Activated CD4-positive, alpha-beta T cell treated with anti-CD3 and anti-CD28 coated beads, Interleukin-2, Interleukin-6, amounts not matched to agents 100 ng/mL and 50 ng/mL, durations not matched to agents 16 hours and 8 hours (primary cell): ENCODE results near the gene C9orf85.
"Not testable (repeated sequence)": the region's sequence is repeated elsewhere in the genome, so short reads cannot be mapped to it uniquely, and the experiment has no call there.

Experiments used
- DNase-seq: peaks from one replicate; pipeline ENCODE4 v3.0.0-alpha.2; 2020

C9orf85 gene

DNA sequence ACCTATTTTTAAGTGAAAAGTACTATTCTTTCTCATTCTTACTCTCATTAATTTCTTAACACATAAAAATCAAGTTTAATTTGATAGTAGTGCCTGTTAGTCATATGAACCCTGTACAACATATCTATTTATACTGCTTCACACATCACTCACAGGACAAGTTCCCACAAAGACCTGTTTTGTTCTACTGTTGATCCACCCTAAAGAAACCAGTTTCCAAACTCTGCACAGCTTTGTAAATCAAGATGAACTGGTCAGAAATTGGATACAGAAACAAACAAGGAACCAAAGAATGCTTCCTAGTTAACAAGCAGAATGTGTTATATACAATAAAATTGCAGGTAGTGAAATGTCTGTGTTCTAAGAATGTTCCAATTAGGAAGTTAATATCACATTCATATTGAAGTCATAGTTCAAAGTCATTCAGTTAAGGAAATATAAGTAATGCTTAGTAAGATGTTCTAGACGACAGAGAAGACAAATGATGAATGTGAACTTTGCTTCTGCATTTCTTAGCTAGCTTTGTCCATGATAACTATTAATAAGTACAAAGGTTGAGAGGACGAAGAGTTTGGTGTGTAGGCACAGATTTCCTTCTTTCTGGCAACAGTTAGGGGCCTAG is 33.4 kb downstream of the C9orf85 start:
- no peak for DNase-seq

DNA sequence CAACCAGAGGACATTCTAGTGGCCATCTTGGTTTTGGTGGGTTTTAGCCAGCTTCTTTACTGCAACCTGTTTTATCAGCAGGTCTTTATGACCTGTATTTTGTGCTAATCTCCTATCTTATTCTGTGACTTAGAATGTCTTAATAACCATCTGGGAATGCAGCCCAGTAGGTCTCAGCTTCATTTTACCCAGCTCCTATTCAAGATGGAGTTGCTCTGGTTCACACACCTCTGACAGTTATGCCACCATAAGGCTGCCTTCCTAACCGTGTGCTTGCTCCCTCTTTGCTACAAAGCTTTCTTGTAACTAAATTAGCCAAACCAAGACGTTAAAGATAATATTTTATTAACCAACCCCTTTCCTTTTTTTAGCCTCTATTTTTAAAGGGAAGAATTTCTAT is 43.2 kb downstream of the C9orf85 start:
- not testable (repeated sequence) for DNase-seq

DNA sequence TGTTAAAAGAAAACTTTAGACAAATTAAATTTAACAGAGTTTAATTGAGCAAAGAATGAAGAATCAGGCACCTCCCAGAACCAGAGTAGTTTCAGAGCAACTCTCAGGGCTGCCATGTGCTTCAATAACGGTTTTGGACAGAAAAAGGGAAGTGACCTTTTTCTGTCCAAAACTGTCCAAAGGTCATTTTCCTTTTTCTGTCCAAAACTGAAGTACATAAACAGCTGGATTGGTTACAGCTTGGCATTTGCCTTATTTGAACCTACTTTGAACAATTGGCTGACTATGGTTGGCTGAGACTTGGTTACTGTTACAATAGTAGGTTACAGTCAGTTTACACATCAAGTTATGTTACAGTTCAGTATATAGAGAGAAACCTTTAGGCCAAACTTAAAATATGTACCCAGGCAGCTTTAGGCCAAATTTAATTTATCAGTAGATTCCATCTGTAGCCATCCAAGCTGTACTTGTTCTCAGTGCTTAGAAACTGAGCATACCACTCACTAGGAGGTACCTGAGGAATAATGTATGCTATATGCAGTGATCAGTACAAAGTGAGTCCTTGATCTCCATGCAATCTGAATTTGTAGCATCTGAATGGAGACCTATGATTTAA is 44.0 kb downstream of the C9orf85 start:
- DNase-seq = no peak

DNA sequence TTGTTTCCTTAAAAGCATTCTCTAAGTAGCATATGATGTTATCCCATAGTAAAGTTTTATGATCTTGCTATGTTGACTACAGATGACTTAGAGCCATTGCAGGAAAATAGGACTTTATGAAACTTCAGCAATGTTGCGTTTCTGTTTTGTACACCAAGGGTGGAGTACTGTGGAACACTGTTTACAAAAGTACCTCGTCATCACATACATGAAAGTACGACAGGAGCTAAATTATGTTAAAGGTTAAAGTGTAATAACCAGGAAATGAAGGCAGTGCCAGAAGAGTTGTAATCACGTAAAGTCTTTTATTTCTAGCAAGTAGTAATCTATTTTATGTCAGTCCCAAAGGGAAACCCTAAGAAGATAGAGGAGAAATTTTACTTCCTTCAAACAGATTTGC is 50.9 kb downstream of the C9orf85 start:
- no peak for DNase-seq

DNA sequence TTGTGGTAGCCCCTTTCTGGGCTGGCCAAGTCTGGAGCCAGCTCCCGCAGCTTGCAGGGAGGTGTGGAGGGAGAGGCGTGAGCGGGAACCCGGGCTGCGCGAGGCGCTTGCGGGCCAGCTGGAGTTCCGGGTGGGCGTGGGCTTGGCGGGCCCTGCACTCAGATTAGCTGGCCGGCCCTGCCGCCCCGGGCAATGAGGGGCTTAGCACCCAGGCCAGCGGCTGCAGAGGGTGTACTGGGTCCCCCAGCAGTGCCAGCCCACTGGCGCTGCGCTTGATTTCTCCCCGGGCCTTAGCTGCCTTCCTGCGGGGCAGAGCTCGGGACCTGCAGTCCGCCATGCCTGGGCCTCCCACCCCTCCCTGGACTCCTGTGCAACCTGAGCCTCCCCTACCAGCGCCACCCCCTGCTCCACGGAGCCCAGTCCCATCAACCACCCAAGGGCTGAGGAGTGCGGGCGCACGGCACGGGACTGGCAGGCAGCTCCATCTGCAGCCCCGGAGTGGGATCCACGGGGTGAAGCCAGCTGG is 52.1 kb downstream of the C9orf85 start:
- DNase-seq = not testable (repeated sequence)

DNA sequence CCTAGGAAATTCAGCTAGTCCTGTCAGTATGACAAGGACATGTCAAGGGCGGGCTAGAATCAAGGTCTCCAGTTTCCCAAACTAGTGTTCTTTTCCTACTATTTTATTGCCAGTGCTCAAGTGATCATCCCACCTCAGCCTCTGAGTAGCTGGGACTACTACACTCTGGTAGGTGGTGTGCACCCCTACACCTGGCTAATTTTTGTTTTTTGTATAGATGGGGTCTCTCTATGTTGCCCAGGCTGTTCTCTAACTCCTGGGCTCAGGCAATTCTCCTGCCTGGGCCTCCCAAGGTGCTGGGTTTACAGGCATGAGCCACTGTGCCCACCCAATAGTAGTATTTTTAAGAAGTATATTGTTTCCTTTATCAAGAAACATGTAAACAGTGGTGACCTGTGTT is 54.0 kb downstream of the C9orf85 start:
- DNase-seq = no peak

DNA sequence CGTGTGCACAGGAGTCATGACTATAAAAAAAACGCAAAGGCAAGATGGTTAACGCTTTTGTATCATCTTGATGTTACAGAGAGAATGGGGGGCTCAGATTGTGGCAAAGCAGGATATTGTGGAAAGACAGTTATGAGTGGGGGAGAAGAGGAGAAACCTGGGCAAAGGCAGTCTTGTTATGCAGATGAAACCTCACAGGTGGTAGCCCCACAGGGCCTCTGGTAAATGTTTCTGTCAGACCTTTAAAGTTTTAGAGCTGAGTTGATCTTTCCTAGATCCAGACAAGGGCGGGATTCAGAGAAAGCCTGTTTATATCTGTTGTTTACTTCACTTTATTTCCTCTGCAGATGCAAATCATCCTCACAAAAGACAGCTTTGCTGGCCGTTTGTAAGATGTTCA is 55.2 kb downstream of the C9orf85 start:
- DNase-seq = no peak

DNA sequence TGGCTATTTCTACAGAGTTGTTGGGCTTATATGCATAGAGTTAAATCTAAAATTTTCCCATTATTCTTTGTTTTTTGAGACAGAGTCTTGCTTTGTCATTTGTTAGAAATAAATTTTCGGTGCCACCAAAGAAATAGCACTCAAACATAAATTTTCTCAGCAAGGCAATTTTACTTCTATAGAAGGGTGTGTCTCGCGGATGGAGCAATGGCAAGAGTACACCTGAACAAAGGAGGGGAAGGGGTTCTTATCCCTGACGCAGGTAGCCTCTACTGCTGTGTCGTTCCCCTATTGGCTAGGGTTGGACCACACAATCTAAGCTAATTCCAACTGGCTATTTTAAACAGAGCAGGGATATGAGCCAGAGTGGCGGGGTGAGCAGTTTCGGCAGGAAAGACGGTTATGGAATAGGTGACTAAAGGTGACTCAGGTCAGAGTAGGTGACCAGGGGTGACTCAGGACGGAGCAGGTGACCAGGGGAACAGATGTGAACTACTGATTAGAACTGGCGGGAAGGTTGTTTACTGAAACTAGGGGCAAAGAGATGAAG is 57.2 kb downstream of the C9orf85 start:
- DNase-seq = no peak

DNA sequence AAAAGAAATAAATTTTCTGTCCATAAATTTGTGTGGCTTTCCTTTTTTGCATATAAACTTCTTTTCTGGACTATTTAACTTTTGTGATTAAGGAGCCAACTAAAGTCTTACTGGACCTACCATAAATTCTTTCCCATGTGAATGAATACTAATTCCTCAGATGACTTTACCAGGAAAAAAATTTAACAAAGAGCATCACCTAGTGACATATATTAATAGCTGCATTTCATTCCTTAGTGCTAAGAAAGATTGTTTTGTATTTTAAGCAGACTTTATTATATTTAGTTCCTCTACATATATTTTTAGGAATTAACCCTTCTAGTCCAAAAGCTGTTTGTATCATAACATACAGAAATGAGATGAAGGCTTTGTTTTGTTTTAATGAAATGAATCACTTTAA is 64.4 kb downstream of the C9orf85 start:
- DNase-seq = no peak

DNA sequence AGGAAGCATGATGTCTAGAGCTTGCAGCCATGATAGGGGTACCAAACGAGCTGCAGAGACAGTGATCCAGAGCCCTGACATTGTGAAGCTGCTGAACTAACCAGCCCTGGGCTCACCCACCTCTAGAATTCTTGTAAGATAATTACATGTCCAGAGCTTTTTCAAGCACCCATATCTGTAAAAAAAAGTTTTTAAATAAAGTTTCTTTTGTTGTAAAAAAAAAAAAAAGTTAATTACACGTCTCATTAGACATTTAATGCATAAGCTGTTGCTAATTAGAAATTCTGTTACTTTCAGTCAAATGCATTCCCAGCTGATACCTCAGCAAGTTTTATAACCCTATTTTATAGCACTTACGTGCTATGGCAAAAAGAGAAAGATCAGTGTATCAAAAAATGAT is 65.6 kb downstream of the C9orf85 start:
- no peak for DNase-seq

DNA sequence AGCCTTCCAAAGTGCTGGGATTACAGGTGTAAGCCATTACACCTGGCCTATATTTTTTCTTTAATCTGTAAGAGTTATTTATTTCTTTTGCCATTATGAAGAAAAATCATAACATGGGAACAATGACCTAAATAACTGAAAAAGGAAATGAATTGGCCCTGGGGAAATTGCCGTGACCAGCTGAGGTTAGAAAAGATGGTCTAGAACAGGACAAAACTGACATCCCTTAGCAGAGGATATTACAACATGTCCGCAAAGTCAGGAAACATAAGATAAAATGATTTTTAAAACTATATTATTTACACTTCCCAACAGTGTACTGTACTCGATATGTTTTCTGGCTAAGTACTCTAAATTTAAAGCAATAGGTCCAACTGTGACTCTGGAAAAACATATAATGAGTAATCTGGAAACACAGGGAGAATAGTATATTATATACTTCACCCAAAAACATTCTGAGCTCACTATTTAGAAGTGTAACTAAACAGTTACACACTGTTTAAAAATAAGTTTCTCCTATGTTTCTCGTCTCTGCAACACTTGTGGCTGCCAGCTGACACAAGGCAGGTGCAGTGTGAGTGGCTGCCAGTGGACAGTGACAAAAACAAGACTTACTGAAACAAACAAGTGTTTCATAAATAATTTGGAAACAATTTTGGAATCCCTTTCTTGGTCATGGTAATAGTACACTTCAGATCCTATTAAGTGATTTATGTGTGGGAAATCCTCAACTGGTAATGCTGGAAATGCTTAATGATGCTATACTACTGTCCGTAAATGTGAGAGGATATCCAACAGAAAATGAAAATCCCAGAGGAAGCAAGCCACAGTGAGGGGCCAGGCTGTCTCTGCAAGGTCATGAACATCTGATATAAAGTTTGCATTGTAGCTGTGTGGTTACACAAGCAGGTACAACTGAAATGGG is 69.1 kb downstream of the C9orf85 start:
- no peak for DNase-seq

DNA sequence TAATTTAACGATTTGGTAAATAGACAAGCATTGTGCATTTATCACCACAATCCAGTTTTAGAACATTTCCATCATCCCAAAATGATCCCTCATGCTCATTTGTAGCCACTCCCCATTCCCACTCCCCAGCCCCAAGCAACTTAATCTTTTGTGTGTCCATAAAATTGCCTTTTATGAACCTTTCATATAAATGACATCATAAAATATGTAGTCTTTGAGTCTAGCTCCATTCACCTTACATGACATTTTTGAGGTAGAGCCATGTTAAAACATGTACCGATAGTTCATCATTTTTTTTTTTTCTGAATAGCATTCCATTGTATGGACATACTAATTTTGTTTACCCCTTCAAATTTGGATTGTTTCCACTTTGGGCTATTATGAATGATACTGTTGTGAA is 70.5 kb downstream of the C9orf85 start:
- DNase-seq = no peak

DNA sequence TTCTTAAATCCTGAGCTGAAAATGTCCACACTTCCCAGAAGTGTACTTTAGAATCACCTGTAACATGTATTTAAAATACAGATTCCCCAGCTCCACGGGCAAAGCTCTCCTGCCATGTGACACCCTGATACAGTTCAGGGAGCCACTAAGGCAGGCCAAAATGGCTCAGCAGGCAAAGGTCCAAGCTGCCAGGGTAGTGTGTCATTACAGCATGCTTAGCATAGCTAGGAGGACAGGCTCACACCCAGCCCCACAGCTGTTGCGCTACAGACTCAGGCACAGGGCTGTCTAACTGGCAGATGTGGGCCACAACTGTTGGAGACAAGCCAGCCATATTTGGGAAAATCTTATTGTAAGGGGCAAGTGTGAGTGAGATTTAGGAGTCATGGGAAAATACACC is 73.0 kb downstream of the C9orf85 start:
- no peak for DNase-seq

DNA sequence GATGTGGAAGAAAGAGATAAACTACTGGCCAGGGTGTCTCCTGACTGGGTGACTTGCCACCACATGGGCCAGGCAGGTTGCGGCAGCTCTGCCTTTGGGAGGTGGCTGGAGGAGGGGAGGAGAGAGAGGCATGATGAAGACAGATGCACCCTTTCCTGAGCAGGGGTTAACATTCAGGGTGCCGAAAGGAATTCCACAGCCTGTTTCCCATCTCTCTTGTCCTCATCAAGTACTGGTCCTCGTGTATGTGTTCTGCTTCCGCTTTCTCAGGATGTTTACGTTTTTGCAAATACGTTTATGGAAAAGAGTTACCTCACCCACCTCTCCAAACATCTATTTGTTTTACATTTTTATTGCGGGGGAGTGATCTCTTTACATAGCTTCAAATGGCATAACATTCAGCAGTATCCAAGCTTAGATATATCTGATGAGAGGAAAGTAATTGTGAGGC is 73.4 kb downstream of the C9orf85 start:
- no peak for DNase-seq

DNA sequence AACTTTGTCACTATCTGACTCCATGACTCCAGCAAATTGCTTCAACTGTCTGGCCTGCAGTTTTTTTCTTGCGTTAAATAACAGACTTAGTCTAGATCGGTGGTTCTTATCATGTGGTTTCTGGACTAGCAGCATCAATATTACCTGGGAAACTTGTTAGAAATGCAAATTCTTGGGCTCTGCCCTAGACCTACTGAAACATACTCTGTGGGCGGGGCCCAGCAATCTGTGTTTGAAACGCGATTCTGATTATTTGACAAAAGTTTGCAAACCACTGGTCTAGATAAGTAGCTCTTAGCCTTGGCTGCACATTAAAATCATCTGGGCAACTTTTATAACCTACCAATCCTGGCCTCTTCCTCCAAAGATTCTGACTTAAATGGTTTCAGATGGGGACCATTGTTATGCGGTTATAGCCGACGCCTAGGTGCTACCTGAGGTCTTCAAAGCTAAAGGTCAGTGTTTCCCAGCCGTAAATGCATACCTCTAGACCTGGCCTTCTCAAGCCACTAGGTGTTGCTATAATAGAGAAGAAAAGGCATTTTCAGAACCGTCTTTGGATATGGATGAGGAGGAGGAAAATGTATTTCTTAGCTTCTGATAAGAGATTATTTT is 74.0 kb downstream of the C9orf85 start:
- DNase-seq = no peak

DNA sequence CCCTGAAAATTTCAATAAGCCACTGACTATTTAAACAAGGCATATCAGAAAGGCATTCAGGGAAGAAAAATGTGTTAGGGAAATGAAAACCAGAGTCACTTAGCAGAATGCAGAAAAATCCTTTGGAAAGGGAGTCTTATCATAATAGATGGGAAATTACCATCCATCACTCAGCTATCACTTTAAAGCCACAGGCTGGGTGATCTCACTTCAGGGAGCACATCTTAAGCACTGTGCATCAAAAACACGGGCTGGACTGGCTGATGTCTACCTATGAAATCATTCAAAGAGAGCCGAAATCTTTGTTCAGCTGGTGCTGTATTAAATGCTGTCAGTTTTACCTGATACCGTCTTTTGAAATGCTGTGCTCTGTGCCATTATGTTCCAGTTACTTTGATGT is 75.5 kb downstream of the C9orf85 start:
- no peak for DNase-seq

DNA sequence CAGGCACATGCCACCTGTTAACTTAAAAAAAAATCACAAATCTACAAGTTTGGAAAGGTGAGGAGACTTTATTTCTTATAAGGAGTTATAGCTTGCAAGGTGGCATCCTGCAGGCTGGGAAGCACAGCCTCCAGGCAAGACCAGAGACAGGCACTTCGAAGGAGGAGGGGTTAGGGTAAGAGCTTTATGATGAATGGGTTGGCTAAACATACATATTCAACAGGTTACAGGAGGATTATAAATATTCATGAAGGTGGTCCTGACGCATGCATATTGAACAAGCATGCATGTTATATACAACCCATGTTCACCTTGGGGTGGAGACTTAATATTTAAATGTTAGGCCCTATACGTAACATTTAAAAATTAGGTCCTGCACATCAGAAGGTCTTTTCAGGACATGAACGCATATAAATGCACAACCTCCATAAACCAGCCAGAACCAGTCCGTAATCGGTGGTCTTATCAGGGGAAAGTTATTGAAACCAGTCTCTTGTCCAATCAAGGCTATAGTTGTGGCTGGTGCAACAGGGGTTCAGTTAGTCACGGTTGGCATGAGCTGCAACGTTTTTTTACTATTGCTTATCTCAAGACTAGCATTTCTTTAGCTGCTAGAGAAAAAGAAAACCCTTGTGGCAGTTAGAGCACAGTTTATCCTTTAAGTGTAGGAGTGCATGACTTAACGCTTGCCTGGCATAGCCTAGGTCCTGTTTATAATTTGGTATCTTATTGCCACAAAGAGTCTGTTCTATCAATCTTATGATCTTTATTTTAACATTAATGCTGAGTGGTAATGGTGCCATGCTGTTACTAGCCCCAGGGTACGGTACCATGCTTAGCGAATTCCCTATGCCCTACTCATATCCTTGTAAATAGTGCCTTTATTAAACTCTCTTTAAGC is 76.3 kb downstream of the C9orf85 start:
- no peak for DNase-seq

DNA sequence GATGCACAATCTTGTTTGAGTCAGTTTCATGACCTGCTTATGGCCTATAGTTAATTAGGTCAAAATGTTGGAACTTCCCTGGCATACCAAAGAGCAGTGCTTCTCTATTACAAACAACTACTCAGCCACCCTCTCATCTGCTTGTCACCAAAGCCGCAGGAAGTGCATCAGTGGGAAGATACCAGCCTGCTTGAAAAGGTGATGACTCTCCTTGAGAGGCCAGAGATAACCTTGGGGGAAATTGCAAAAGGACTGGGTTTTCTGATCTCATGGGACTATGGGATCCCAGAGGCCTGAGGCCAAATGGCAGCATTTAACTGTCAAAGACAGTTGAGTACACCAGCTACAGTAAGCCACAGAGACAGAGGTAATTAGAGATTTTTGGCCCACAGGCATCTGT is 79.0 kb downstream of the C9orf85 start:
- DNase-seq = no peak

DNA sequence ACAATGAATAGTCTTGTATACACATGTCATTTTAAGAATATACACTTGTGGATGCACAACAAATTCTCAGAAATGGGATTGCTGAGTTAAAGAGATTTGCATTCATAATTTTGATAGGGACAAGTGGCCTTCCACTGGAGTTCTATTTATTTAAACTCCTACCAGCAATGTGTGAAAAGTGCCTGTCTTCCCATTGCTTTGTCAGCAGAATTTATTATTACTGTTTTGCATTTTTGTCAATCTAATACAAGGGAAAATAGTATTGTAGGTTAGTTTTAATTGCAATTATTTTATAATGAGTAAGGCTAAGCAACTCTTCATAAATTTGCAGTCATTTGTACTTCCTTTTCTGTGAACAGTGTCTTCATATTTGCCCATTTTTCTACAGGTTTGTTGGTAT is 94.0 kb downstream of the C9orf85 start:
- no peak for DNase-seq

DNA sequence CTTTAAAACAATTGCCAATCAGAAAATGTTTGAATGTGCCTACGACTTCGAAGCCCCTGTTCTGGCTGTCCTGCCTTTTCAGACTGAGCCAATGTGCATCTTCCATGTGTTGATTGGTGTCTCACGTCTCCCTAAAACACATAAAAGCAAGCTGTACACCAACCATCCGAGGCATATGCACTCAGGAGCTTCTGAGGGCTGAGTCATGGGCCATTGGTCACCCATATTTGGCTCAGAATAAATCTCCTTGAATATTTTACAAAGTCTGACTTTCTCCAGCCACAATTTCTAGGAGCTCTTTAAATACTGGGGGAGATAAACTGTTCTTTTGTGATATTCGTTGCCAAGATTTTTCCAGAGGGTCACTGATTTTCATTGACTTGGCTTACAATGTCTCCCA is 95.1 kb downstream of the C9orf85 start:
- no peak for DNase-seq

DNA sequence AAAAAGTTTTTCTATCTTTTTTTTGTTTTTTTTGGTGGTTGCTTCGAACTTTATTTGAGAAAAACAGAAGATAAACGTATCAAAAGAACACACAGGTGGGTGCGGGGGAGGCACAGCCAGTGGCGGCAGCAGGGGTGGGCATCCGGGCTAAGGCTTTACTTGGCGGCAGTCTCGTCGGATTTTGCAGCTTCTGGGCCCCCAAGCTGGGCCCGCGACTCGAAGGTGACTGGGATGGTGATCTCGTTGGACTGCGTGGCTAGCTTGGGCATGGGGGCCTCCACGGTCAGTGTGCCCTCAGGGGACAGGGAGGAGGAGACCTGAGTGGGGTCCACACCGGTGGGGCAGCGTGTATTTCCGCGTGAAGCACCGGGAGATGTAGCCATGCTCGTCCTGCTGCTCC is 96.3 kb downstream of the C9orf85 start:
- not testable (repeated sequence) for DNase-seq

DNA sequence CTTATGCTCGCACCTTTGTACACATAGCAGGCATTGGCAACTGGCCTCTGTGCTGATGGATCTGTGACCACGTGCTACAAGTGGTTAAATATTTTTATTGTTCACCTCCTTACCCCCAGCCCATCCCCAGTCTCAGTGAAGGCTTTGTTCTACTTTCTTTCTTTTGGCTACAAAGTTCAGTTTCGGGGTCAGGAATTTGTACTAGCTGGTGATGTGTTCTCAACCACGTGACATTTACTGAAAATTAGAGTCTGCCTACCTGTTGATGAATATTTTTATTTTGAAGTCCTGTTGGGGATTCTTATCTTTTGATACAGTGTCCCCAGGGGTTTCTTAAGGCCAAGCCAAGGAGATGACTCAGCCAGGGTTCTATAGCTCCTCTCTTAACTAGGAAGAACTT is 101.2 kb downstream of the C9orf85 start:
- no peak for DNase-seq
